HG03442 (cell line): ENCODE results near the gene KRT5.

Experiments used
- ATAC-seq: cut with Tn5 transposase; IDR thresholded peaks from one replicate; pipeline ENCODE4 v1.9.1; 2021; ENCODE audit warnings: mild to moderate bottlenecking, moderate library complexity; ENCODE audit not compliant: unreplicated experiment

The KRT5 gene

DNA sequence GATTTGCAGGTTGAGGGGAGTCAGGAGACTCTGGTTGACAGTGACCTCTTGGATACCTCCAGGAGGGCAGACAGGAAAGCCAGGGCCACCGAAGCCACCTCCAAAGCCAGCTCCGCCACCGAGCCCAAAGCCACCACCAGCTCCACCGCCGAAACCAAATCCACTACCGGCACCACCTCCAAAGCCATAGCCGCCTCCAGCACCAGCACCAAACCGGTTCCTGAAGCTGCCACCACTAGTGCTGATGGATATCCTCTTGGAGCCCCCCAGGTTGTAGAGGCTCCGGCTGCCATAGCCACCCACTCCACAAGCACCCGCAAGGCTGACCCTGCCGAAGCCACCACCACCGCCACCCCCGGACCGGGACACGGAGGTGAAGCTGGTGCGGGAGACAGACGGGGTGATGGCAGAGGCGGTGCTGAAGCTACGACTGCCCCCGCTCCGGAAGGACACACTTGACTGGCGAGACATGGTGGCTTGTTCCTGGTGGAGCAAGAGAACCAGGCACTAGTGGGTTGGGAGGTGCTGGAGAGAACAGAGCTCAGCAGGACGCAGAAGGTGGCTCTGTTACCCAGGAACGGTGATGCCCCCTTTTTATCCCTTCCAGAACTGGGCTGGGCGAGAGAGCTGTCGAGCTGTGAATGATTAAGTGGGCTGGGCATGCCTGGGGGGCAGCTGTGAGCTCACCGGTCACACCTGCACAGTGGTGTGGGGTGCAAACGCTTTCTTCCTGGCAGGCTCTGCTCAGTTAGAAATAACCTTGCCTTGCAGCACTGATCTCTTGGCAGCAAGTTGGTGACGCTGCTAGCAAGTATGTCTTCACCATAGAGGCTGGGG, at the start of gene KRT5:
Gene KRT5 (minus strand): TSS at position 569 of the 837 bp plus-strand sequence. CDS start 98 bp downstream, at position 471.
- no peak for ATAC-seq

DNA sequence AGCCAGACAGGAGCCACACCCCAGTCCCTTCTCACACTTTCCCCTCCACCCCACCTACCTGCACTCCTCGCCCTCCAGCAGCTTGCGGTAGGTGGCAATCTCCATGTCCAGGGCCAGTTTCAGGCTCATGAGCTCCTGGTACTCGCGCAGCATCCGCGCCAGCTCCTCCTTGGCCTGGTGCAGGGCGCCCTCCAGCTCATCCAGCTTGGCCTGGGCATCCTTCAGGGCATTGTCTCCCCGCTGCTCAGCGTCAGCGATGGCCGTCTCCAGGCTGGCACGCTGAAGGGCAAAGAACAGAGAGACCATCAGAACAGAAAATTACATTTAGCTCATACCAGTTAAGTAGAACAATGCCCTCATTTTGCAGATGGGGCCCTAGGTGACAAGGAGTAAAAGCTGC, 47.9 kb upstream of the KRT5 start:
- no peak for ATAC-seq

DNA sequence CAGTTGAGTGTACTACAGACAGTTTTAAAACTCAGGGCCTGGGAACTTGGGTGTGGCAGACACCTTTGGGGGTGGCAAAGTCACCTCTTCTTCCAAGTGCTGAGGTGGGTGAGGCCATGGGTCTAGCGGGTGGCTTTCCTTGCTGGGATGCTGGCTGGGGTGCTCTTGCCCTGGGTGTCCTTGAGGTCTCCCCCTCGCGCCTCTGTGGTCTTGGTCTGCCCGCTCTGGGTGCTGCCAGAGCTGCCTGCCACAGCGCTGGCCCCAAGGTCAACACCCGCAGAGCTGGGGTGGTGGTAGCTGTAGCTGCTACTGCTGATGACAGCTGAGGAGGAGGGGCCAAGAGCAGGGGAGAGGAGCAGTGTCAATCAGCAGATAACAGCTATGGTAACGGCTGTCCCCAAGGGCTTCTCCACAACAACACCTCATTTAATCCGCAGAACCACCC, 46.7 kb upstream of the KRT5 start:
- no peak for ATAC-seq

DNA sequence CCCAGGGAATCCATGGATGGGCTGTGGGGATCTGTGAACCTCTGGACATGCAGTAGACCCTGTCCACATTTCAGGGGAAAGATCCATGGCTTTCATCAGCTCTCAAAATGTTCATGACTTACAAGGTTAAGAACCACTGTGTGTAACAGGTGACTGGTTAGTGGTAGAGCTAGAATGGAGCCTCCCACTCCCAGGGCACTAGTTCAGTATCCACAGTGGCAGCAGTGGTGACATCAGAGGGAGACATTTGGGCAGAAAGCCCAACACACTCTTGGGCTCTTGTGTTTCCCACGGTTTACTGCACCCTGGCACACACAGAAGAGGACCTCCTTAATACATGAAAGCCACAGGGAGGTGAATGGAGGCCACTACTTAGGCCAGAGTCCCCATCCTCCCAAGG, 44.4 kb upstream of the KRT5 start:
- no peak for ATAC-seq

DNA sequence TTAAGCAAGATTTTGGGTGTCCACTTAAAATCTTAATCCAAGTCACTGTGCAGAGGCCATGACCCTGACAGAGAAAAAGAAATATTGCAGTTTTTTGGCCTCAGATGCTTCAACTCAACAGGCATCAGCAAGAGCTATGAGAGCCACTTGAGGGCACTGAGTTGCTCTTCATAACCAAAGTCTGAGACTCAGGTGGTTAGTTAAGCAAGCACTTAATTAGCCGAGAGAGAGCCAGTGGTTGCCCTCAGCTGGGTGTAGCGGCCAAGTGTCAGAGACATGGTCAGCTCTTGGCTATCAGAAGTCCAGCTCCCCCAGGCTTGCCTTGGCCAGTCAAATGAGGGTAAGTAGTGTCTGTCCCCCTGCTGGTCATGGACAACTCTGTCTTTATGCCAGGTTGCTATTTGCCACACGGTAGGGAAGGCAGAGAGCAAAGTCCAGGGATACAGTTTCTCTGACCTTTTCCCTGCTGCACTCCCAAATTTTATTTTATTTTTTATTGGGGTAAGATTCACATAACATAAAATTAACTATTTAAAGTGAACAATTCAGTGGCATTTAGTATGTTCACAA, 41.8 kb upstream of the KRT5 start:
- ATAC-seq: no peak

DNA sequence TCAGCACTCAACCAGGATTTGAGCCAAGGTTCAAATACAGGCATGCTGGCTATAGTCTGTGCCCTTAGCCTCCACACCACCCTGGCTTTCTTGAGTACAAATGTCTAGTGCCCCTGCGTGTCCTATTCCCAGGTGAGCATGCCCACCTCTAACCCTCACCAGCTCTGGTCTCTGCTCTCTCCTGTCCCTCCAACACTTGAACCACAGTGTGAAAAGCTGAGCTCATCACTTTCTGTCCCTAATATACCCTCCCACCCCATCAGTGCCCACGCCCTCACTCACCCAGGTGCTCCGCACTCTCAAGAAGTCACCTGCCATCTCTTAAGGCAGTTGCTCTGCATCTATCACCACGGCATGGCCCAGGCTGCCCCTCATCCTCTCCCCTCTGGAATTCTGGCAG, 39.8 kb upstream of the KRT5 start:
- no peak for ATAC-seq

DNA sequence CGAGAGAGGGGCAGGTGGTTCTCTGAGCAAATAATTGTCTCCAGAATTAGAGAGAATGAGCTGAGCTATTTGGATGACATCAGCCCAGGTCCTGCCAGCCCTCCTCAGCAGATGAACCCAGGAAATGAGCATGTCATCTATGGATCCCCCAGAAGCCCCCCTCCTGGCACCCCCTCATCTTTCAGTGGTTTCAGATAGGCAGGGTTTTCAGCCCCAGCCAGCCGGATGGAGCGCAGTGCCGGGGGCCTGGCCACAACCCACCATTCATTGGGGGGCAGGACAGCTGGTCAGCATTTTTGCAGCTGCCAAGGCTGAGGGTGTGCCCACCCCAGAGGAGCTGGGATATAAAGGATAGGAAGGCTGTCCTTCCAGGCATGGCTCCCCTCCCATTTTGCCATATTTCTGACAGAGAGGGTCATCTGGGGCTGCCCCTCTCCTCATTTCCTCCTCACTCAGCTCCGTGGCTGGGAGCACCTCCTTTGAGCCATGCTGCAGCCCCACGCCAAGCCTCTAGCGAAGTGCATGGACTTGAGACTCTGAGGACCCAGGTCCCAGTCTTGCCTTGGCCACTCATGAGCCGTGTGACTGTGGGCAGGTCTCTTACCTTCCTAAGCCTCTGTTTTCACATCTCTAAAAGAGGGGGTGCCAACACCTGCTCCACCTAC, 38.7 kb upstream of the KRT5 start:
- no peak for ATAC-seq

DNA sequence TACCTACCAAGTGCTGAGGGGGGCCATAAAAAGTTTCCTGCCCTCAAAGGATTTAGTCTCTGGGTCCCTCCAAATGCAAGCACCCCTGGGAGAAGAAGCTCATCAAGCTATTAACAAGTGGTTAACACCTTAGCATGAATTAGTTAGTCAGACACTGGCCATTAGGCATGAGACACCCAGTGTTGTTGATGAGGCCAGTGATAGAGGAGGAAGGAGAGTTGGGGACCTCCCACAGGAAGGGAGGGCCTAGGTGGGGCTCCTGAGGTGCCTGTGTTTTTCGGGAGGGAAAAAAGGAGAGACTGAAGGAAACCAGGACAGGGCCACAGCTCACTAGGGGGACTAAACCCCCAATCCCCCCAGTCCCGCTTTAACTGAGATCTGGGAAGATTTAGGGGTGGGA, 37.3 kb upstream of the KRT5 start:
- no peak for ATAC-seq

DNA sequence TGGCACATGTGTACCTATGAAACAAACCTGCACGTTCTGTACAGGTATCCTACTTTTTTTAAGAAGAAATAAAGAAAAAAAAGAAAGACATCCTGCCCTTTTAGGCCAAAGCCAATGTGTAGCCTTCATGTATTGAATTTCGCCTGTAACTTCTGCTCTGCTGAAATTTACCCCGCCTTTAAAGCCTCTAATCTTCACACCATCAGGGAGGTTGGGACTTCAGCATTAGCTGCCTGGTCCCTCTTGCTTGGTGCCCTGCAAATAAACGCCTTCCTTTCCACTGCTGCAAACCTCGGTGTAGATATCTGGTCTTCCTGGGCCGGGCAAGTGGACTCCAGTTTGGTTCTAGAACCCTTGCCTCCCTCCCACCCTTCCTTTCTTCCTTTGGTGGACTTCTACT, 35.4 kb upstream of the KRT5 start:
- no peak for ATAC-seq

DNA sequence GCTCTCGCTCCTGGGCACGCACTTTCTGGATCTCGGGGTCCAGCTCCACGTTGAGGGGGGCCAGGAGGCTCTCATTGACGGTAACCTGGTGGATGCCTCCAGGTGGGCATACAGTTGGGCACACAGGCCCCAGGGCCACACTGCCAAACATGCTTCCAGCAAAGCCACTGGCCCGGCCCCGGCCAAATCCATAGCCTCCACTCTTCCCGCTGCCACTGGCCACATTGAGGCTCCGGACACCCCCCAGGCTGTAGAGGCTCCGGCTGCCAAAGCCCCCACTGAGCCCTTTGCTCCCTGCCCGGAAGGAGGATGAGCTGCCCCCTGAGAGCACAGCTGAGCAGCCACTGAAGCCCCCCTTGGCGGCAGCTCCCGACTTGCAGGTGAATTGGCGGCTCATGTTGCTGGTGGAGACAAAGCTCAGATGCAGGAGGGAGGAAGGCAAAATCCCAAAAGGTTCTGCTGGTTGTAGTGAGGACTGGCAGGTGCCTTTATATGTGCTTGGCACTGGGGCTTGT, 32.5 kb upstream of the KRT5 start, which contains the start of gene KRT71:
Gene KRT71 (minus strand): TSS at position 465 of the 515 bp plus-strand sequence. CDS start 68 bp downstream, at position 397.
- no peak for ATAC-seq

DNA sequence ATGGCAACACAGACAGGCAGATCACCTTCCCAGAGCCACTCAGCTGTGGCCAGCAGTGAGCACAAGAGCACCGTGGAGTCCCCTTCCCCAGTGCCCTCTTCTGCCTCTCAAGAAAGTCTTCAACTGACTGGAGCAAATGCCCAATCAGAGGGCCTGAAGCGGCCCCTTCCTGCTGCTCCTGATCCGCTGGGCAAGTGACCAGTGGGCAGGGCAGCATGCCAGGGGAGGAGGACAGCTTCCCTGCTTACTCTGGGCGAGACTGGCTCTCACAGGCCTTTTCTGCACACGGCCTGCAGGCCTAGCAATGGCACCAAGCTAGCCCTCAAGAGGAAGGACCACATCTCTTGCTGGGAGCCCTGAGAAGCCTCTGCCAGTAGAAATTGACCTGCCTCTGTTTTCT, 31.9 kb upstream of the KRT5 start:
- no peak for ATAC-seq

DNA sequence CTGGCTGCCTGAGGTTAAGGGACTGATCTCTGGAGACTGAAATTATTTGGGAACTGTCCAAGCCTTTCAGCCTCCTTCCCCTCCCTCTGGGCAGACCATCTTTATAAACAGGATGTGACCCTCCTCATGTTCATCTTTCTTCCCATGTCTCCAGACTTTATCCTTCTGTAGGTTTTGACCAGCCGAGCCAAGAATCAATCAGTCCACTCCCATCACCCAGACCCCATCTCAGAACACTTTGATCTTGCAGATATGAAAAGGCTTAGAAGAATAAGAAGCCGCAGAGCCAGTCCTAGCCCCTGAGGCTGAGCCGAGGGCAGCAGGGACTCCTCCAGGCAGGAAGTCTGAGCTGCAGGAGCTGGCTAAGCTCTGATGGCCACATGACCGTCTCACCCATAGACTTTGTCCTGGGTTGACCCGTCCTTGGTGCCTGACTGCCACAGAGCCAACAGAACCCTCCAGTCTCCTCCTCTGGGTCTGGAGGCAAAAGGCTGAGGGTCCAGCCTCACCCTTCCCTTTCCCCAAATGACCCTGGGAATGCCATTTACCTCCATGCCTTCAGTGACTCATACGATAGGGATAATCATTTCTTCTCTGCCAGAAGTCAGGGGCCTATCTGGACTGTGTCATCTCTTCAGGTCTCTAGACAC, 31.1 kb upstream of the KRT5 start:
- no peak for ATAC-seq

DNA sequence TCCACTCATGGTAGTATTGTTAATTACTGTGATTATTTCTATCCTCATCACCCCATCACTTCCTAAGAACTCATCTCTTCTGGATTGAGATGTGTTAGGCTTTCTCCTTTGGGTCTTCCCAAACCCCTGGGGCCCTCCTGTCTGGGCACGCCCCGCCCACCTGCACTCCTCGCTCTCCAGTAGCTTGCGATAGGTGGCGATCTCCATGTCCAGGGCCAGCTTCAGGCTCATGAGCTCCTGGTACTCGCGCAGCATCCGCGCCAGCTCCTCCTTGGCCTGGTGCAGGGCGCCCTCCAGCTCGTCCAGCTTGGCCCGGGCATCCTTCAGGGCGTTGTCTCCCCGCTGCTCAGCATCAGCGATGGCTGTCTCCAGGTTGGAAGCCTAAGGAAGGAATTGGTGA, 25.9 kb upstream of the KRT5 start:
- no peak for ATAC-seq

DNA sequence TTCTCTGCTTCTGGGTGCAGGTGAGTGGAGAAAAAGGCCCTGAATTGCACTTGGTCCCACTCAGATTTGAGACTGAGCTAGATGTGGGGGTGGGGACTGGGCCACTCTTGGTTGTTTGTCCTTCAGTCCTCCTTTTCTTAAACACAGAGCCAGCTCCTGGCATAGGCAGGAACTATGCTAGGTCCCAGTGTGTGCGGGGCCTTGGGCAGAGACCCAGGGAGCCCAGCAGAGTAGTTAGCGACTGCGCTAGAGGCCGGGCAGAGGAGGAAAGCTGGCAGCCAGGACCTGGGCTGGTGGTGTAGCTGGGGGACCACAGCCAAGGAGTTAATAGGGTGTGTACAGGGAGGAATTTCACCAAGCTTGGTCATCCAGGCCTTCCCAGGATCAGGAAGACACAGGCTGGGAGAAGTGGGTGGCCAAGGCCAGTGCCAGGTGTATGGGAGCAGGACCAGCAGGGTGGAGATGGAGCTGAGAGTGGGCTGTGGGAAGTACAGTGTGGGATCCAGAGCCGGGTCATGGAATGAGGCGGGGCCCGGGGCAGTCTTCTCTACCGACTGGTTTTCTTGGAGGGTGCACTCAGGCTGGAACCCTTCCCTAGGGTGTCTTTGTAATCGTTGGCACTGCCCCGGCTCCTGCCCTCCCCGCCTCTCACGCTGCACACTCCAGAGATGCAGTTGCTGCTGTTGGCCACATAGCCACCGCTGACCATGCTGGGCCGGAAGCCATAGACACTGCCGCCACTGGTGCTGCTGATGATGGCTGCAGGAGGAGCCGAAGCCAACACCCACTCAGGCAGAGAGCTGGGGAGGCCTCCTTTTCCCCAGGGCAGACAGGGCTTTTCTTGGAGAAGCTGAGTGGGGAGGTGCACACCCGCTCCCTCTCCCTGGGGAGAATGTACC, 24.0 kb upstream of the KRT5 start:
- no peak for ATAC-seq

DNA sequence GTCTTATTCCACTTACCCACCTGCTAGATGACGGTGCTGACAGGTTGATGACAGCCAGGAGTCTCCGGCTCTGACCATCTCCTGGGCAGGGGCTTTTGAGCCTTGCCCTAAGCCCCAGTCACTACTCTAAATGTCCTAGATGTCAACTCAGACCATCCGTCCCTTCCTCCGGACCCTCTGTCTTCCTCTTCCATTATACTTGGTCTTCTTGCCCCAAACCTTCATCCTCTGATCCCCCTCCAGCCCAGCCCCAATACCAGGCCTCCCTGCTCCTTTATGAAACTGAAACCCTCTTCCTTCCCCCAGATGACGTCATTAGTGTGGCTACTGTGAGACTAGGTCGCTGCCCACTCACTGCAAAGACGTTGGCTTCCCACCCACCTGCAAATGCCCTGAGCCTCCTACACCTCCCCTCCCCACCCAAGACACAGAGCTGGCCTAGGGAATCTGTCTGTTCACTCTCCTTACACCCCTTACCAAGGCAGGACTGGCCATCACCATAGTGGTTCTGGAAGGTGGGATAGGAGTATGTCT, 22.7 kb upstream of the KRT5 start:
- ATAC-seq: no peak

DNA sequence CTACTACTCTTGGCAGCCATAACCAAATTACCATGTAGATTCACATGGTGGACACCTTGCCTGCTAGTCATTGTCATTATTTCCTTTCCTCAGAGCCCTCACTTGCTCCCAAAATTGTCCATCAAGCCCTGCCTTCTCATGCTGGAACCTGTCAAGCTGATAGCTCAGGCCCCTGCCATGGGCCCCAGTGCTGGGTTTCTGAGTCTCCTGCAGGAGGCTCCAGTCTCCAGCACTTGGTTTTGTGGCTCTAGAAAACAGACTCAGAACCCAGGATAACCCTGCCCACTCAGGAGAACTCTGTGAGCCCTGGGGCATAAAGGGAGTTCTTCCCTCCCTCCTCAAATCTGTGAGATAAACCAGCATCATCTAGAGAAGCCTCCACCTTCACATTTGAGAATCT, 22.0 kb upstream of the KRT5 start:
- no peak for ATAC-seq

DNA sequence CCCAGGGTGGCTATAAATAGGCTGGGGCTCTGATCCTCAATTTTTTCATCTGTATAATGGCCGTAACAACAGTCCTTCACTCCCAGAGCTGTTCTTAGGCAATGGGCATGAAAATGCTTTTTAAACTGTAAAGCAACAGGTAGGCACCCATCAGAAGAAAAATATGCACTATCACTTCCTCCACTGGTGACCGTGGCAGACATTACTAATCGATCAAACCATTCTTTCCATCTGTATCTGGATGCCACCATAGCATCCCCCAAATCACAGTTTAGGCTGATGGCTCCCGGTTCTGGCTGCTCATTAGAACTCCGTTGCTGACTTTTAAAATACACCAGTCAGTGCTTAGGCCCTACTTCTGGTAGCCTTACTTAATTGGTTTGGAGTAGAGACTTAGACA, 21.5 kb upstream of the KRT5 start:
- no peak for ATAC-seq

DNA sequence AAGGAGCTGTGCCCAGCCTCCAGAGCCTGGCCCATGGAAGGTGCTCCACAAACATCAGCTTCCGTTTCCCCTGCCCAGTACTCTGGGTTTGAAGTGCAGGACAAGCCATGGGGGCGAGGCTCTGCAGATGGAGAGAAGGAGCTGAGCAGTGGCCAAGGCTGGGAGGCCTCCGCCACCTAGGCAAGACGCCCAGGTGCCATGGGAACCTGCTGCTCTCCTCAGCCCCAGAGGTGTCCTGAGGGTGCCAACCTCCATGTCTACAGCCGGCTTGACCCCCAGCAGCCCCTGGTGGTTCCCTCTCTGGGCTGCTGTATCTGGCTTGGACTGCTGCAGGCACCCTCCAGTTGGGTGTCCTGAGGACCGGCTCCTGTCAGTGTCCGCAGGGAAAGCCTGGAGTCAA, 20.3 kb upstream of the KRT5 start:
- ATAC-seq: no peak

DNA sequence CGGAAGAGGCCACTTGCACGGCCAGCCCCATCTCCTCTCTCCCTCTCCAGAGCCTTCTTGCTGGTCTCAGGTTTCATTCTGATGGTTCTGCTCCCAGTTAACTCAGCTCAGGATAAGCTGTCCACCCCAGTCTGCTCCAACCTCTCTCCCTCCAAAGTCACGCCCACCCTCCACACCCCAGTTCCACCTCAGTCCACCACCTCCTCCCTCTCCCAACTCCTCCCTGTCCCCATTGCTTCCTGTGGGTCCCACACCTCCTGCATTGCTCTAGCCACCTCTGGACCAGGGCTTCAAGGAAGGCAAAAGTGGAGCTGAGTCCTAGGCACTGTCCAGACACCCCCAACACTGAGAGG, 19.6 kb upstream of the KRT5 start:
- no peak for ATAC-seq
